Suprapubic skin (tissue), 4 donors: Measurements from ENCODE around the gene FBXW10. TPM values are rescaled to one million over a fixed set of nuclear protein-coding genes. Genes with fewer than 3 reads are reported as not detected.
"Not testable (repeated sequence)": the region's sequence is repeated elsewhere in the genome, so short reads cannot be mapped to it uniquely, and the experiment has no call there.

Experiments used
- DNase-seq, 2 donors: peaks; one replicate each; pipeline ENCODE4 v3.0.0-alpha.2; 2019; ENCODE audit warnings: low spot score in 2 of 2
- H3K27ac ChIP-seq: fragments of 200-600 bp; sonication (generic); one replicate; pipeline ENCODE4 v1.5.1; 2019
- H3K27me3 ChIP-seq: fragments of 200-600 bp; sonication (generic); one replicate; pipeline ENCODE4 v1.5.1; 2019
- H3K36me3 ChIP-seq: fragments of 200-600 bp; sonication (generic); one replicate; pipeline ENCODE4 v1.5.1; 2019
- H3K4me1 ChIP-seq: fragments of 200-600 bp; sonication (generic); one replicate; pipeline ENCODE4 v1.5.1; 2019
- H3K4me3 ChIP-seq: fragments of 200-600 bp; sonication (generic); one replicate; pipeline ENCODE4 v1.5.1; 2019; ENCODE audit warnings: mild to moderate bottlenecking
- H3K9me3 ChIP-seq: fragments of 200-600 bp; sonication (generic); one replicate; pipeline ENCODE4 v1.5.1; 2019
- EP300 ChIP-seq: sonication (generic); formaldehyde crosslinking; IDR thresholded peaks from one replicate; pipeline ENCODE4 v1.6.1; 2017; ENCODE audit warnings: antibody characterized with exemption
- POLR2A ChIP-seq, 2 donors: fragments of 450-650 bp; IDR thresholded peaks; one replicate each; pipeline ENCODE4 v1.6.1; 2017; ENCODE audit warnings: antibody characterized with exemption in 2 of 2, mild to moderate bottlenecking in 2 of 2, moderate library complexity in 2 of 2
- POLR2AphosphoS5 ChIP-seq, 3 donors: sonication (generic); formaldehyde crosslinking; IDR thresholded peaks; one replicate each; pipeline ENCODE4 v1.6.1; 2017; ENCODE audit warnings: antibody characterized with exemption in 3 of 3
- WGBS: methylation state at CpG from one replicate; pipeline ENCODE4 v1.1.5; 2018; 5-methylcytosine and 5-hydroxymethylcytosine counted together
- total RNA-seq, 4 donors: library from RNA; depleted of rRNA; stranded (reverse); fragments of >200 nt; gene quantifications; one replicate each; pipeline ENCODE4 v1.1.0, GENCODE V29; 2016
- TF ChIP-seq, protein P1 (sequence below), 2 donors: fragments of 200-600 bp in 1 of 2; fragments of 450-650 bp in 1 of 2; sonication (generic) in 1 of 2; IDR thresholded peaks; one replicate each; pipeline ENCODE4 v1.5.1; 2016 to 2019; ENCODE audit warnings: antibody characterized with exemption in 2 of 2, mild to moderate bottlenecking in 1 of 2, moderate library complexity in 1 of 2

FBXW10 gene
- total RNA-seq, 4 donors from 2014 or later: not detected

GRCh38 chr17:18770572-18770971, 26.7 kb downstream of the FBXW10 start:
- H3K4me1 ChIP-seq, DNase-seq, H3K27me3 ChIP-seq, H3K4me3 ChIP-seq, H3K36me3 ChIP-seq, H3K27ac ChIP-seq, H3K9me3 ChIP-seq: not testable (repeated sequence)
- WGBS: 80% methylated on average over 1 of the region's 4 CpGs

- H3K4me3 ChIP-seq, DNase-seq, H3K9me3 ChIP-seq, H3K36me3 ChIP-seq, H3K4me1 ChIP-seq, H3K27me3 ChIP-seq, H3K27ac ChIP-seq: not testable (repeated sequence)
- 60% methylated on average over 4 of the region's 4 CpGs for WGBS
Measured at GRCh38 chr17:18771066-18771465, 27.2 kb downstream of the FBXW10 start.

GRCh38 chr17:18772471-18772870, 28.6 kb downstream of the FBXW10 start:
- Histone ChIP-seq H3K4me1 (no peaks in the 10 kb centered on the region), H3K27me3 (no peaks in the 10 kb centered on the region), H3K36me3 (no peaks in the 10 kb centered on the region), H3K27ac (no peak overlapping the region), H3K9me3 (no peaks in the 10 kb centered on the region), H3K4me3 (no peak overlapping the region)
- TF ChIP-seq, protein P1, sequence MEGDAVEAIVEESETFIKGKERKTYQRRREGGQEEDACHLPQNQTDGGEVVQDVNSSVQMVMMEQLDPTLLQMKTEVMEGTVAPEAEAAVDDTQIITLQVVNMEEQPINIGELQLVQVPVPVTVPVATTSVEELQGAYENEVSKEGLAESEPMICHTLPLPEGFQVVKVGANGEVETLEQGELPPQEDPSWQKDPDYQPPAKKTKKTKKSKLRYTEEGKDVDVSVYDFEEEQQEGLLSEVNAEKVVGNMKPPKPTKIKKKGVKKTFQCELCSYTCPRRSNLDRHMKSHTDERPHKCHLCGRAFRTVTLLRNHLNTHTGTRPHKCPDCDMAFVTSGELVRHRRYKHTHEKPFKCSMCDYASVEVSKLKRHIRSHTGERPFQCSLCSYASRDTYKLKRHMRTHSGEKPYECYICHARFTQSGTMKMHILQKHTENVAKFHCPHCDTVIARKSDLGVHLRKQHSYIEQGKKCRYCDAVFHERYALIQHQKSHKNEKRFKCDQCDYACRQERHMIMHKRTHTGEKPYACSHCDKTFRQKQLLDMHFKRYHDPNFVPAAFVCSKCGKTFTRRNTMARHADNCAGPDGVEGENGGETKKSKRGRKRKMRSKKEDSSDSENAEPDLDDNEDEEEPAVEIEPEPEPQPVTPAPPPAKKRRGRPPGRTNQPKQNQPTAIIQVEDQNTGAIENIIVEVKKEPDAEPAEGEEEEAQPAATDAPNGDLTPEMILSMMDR (IDR thresholded peaks at IDR 0.05): no peak
- TF ChIP-seq POLR2AphosphoS5 (IDR thresholded peaks at IDR 0.05) (no peak), POLR2A (IDR thresholded peaks at IDR 0.05) (no peak), EP300 (no peak)
- 72% methylated on average over 7 of the region's 7 CpGs for WGBS
- DNase-seq: no peak

DNA sequence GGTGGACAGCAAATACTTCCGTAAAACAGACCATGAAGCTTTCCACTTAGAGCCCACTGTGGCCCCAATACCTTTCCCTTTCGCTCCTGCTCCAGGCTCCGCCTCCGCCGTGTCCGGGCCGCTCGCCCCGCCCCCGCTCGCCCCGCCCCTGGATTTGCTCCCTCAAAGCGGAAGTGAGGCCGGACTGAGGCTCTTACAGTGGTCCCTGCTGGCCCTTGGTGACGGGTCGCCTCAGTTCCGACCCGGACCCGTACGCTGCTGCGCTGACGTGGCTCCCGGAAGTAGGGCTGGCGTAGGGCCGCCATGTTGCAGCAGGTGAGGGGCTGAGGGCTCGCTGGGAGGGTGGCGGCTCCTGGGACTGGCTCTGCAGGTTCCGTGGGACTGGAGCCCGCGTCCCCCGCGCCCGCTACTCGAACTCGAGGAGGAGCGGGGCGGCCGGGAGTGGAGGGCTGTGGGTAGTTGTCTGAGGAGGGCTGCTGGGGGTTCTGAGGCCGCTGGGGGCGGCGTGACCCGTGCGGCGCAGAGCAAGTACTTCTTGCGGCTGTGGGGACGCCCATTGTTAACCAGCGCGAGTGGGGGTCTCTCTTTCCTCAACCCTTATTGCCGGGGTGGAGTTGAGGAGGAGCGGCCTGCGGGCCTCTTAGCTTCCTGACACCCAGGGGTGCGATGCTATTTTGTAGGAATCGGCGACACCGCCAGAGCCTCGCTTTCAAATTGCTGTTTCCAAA, 37.3 kb downstream of the FBXW10 start, which contains the start of gene TVP23B:
Gene TVP23B, plus strand, starts transcription at position 193 of the 728 bp plus-strand sequence. Its CDS starts 111 bp downstream, at position 304.
- H3K27ac ChIP-seq: peak within 1 kb of the TSS; percentile 81
- 0% methylated on average over 3 of the region's 56 CpGs for WGBS
- H3K9me3 ChIP-seq, H3K36me3 ChIP-seq, H3K27me3 ChIP-seq: not testable (repeated sequence)
- peak in 1 of 2 donors; percentile 89 for TF ChIP-seq POLR2A (IDR thresholded peaks at IDR 0.05)
- TF ChIP-seq POLR2AphosphoS5 (IDR thresholded peaks at IDR 0.05): peak in 1 of 3 donors; percentile 65
- H3K4me1 ChIP-seq: peaks cover 14% of the 10 kb centered on the region
- peak within 1 kb of the TSS; percentile 65 for H3K4me3 ChIP-seq
- DNase-seq: peak; percentile 97 to 98

- H3K9me3 ChIP-seq, H3K27ac ChIP-seq, H3K27me3 ChIP-seq, H3K36me3 ChIP-seq, DNase-seq: not testable (repeated sequence)
- no CpG with 5 or more reads among the region's 5 CpGs for WGBS
- Histone ChIP-seq H3K4me3 (peak overlapping the region; percentile 65), H3K4me1 (peaks cover 14% of the 10 kb centered on the region)
Measured at GRCh38 chr17:18781805-18782204, 38.0 kb downstream of the FBXW10 start.

GRCh38 chr17:18785933-18786332, 42.1 kb downstream of the FBXW10 start:
- H3K27ac ChIP-seq, H3K27me3 ChIP-seq, H3K36me3 ChIP-seq, H3K9me3 ChIP-seq, DNase-seq, H3K4me3 ChIP-seq: not testable (repeated sequence)
- peaks cover 17% of the 10 kb centered on the region for H3K4me1 ChIP-seq
- WGBS: 86% methylated on average over 1 of the region's 1 CpG

DNA sequence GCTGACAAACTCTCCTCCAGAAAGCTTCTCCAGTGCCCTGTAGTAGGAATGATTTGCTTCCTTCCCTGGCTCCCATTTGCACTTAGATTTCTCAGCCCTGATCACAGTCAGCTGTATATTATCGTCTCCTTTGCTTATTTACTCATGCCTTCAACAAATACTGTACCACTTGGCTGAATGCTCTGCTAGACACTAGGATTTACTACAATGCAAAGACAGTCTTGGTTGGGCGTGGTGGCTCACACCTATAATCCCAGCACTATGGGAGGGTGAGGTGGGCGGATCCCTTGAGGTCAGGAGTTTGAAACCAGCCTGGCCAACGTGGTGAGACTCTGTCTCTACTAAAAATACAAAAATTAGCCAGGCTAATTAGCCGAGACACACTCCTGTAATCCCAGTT, 43.0 kb downstream of the FBXW10 start:
- H3K27me3 ChIP-seq, H3K4me3 ChIP-seq, DNase-seq, H3K27ac ChIP-seq, H3K9me3 ChIP-seq, H3K36me3 ChIP-seq: not testable (repeated sequence)
- WGBS: 71% methylated on average over 4 of the region's 5 CpGs
- H3K4me1 ChIP-seq: peaks cover 17% of the 10 kb centered on the region

DNA sequence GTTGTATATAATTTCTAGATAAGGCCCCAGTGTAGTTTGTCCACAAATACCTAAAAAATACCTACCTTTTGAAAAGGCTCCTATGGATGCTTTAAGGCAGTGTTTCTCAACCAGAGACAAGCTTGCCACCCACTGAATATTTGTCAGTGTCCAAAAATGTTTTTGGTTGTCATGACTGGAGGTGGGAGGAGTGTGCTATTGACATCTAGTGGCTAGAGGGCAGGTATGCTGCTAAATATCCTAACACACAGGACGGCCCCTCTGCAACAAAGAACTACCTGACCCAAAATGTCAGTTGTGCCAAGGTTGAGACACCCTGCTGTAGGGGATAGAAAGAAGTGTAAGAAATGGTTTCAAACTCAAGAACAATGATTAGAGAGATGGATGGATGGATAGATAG, 47.5 kb downstream of the FBXW10 start:
- H3K27me3 ChIP-seq, H3K36me3 ChIP-seq, H3K9me3 ChIP-seq, H3K27ac ChIP-seq, H3K4me3 ChIP-seq, DNase-seq, H3K4me1 ChIP-seq: not testable (repeated sequence)
- 36% methylated on average over 1 of the region's 1 CpG for WGBS

- not testable (repeated sequence) for H3K9me3 ChIP-seq, H3K4me3 ChIP-seq, H3K4me1 ChIP-seq, DNase-seq, H3K27me3 ChIP-seq, H3K27ac ChIP-seq
- H3K36me3 ChIP-seq: peaks cover 17% of the 10 kb centered on the region
- WGBS: 33% methylated on average over 4 of the region's 4 CpGs
Measured at GRCh38 chr17:18794841-18795240, 51.0 kb downstream of the FBXW10 start.

DNA sequence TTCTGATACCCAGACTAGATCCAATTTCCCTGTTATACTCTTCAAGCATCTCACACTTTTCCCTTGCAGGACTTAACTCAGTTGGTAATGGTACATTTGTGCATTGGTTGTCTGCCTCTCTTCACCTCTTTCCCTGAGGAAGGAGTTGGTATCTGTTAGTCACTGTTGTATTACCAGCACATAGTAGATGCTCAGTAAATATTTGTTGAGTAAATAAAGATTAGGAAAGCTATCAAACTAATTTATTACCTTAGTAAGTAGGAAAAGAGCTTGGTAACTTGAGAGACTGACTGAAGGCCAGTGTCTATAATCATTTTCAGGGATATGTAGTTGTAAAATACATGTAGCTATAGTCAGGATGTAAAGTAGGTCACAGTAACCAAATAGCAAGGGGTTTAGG, 53.0 kb downstream of the FBXW10 start:
- peaks cover 30% of the 10 kb centered on the region for H3K36me3 ChIP-seq
- H3K9me3 ChIP-seq, DNase-seq, H3K27ac ChIP-seq, H3K27me3 ChIP-seq, H3K4me1 ChIP-seq, H3K4me3 ChIP-seq: not testable (repeated sequence)

GRCh38 chr17:18803458-18804245, 59.8 kb downstream of the FBXW10 start:
- H3K9me3 ChIP-seq, H3K27me3 ChIP-seq, H3K4me1 ChIP-seq, H3K4me3 ChIP-seq, H3K27ac ChIP-seq, DNase-seq: not testable (repeated sequence)
- H3K36me3 ChIP-seq: peaks cover 53% of the 10 kb centered on the region
- WGBS: 76% methylated on average over 7 of the region's 7 CpGs

DNA sequence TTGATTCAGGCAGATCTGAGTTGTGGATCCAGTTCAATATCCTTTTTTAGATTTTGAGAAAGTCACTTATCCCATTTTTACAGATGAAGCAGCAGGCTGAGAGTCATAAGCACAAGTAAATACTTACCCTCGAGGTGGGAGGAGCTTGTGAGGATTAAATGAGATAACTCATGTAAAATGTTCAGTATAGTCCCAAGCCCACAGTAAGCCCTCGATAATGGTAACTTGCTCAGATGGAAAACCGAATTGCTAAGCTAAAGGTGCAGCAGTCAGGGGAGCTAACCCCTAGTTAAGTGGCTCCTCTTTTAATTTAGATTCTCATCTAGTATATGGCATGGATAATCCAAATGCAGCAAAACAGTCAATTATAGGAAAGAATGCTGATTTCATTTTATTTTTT, 72.1 kb downstream of the FBXW10 start:
- DNase-seq, H3K4me1 ChIP-seq, H3K36me3 ChIP-seq, H3K27me3 ChIP-seq, H3K9me3 ChIP-seq, H3K27ac ChIP-seq, H3K4me3 ChIP-seq: not testable (repeated sequence)
- 67% methylated on average over 3 of the region's 3 CpGs for WGBS
